GM12878 (cell line): ENCODE data around the gene DFFB. TPM values are rescaled to one million over a fixed set of nuclear protein-coding genes. Genes with fewer than 3 reads are reported as not detected.

ENCODE experiments used
- ATAC-seq: fragments of 200-7000 bp; cut with Tn5 transposase; 3 replicates; pipeline ENCODE4 v1.9.1; 2020; ENCODE audit warnings: mild to moderate bottlenecking, moderate library complexity
- Bru-seq: library from RNA; stranded (reverse); fragments of 400-500 nt; gene quantifications from one replicate; lab custom pipeline; 2021; lab: Mats Ljungman, UMichigan
- BruChase-seq, 2 experiments: library from RNA; stranded (reverse); fragments of 400-500 nt; gene quantifications; one replicate each; lab custom pipeline; 2021; lab: Mats Ljungman, UMichigan
- BruUV-seq: library from RNA; stranded (reverse); fragments of 400-500 nt; replicated peaks from 2 replicates; lab custom pipeline; 2021; lab: Mats Ljungman, UMichigan
- CTCF ChIA-PET: fragments of 300-600 bp; sonication (Branson Sonifier 250); formaldehyde crosslinking; extraction: SDS; loops from one replicate; lab custom pipeline; 2021; ENCODE audit warnings: inconsistent platforms; lab: Yijun Ruan, JAX
- POLR2A ChIA-PET: fragments of 350-600 bp; formaldehyde crosslinking; extraction: SDS; loops from one replicate; lab custom pipeline; 2021; ENCODE audit warnings: inconsistent platforms; lab: Charles Lee
- RAD21 ChIA-PET: fragments of 300-600 bp; sonication (Branson Sonifier 250); formaldehyde crosslinking; loops from one replicate; lab custom pipeline; 2023; ENCODE audit warnings: antibody characterized with exemption; ENCODE audit not compliant: unreplicated experiment; lab: Charles Lee
- SMC1A ChIA-PET: fragments of 300-600 bp; sonication (Branson Sonifier 250); formaldehyde crosslinking; loops from one replicate; lab custom pipeline; 2023; ENCODE audit not compliant: unreplicated experiment, uncharacterized antibody; lab: Charles Lee
- DNase-seq: peaks from one replicate; pipeline ENCODE4 v3.0.0-alpha.2; 2011; ENCODE audit warnings: low read depth, low spot score
- FAIRE-seq: peaks from 3 replicates; lab custom pipeline; 2011; peaks lifted over from hg19 to GRCh38; lab: Jason Lieb, UNC
- H2AFZ ChIP-seq: 2 replicates; pipeline ENCODE4 v1.6.0; 2011; ENCODE audit warnings: low read depth, low read length, control low read depth; ENCODE audit not compliant: control insufficient read depth
- H3K27ac ChIP-seq: 2 replicates; pipeline ENCODE4 v1.5.1; 2011; ENCODE audit warnings: control low read depth; ENCODE audit not compliant: control insufficient read depth, insufficient read depth
- H3K27me3 ChIP-seq, 2 experiments: replicated peaks in 1 of 2; 2 replicates each; pipeline versions ENCODE4 v1.6.0 to v1.6.1; 2011; ENCODE audit warnings: low read length in 1 of 2; ENCODE audit not compliant: control insufficient read depth in 2 of 2, insufficient read depth in 2 of 2
- H3K36me3 ChIP-seq, 2 experiments: 2 replicates each; pipeline ENCODE4 v1.5.1; 2011; ENCODE audit warnings: low read length in 1 of 2; ENCODE audit not compliant: control insufficient read depth in 2 of 2, insufficient read depth in 2 of 2
- H3K4me1 ChIP-seq: 2 replicates; pipeline ENCODE4 v1.6.1; 2011; ENCODE audit warnings: mild to moderate bottlenecking, low read length, moderate library complexity, mixed read lengths; ENCODE audit not compliant: control insufficient read depth, insufficient read depth
- H3K4me2 ChIP-seq: 2 replicates; pipeline ENCODE4 v1.6.0; 2011; ENCODE audit warnings: control low read depth; ENCODE audit not compliant: control insufficient read depth, insufficient read depth
- H3K4me3 ChIP-seq: fragments of 200-600 bp; sonication (generic); 2 replicates; pipeline ENCODE4 v1.5.1; 2016
- H3K79me2 ChIP-seq: 2 replicates; pipeline ENCODE4 v1.6.0; 2011; ENCODE audit warnings: low read length; ENCODE audit not compliant: control insufficient read depth, insufficient read depth
- H3K9ac ChIP-seq: 2 replicates; pipeline ENCODE4 v1.8.0; 2011; ENCODE audit warnings: low read length, control low read depth, mixed read lengths; ENCODE audit not compliant: control insufficient read depth, insufficient read depth
- H3K9me3 ChIP-seq: replicated peaks from 3 replicates; pipeline ENCODE4 v1.5.1; 2011; ENCODE audit warnings: mild to moderate bottlenecking, low read length; ENCODE audit not compliant: control insufficient read depth, insufficient read depth
- H4K20me1 ChIP-seq: 2 replicates; pipeline ENCODE4 v1.6.0; 2011; ENCODE audit not compliant: control insufficient read depth, insufficient read depth
- ASH2L ChIP-seq: fragments of 300-600, 200-600 bp; sonication (generic); IDR thresholded peaks from 2 replicates; pipeline ENCODE4 v1.6.1; 2017; ENCODE audit warnings: low read depth, mild to moderate bottlenecking, borderline replicate concordance
- ATF2 ChIP-seq: IDR thresholded peaks from 2 replicates; pipeline ENCODE4 v1.6.1; 2012; ENCODE audit warnings: low read length, inconsistent platforms
- BCL3 ChIP-seq: IDR thresholded peaks from 2 replicates; pipeline ENCODE4 v1.6.1; 2011; ENCODE audit warnings: borderline replicate concordance, low read depth, mild to moderate bottlenecking, moderate library complexity, low read length; ENCODE audit not compliant: insufficient read depth, poor library complexity, severe bottlenecking
- CHD4 ChIP-seq: fragments of 200-600 bp; sonication (generic); IDR thresholded peaks from 2 replicates; pipeline ENCODE4 v1.6.1; 2016; ENCODE audit warnings: mild to moderate bottlenecking
- JUNB ChIP-seq: IDR thresholded peaks from 2 replicates; pipeline ENCODE4 v1.6.1; 2016; ENCODE audit warnings: antibody characterized with exemption, mild to moderate bottlenecking
- KLF5 ChIP-seq: fragments of 450-650 bp; IDR thresholded peaks from 2 replicates; pipeline ENCODE4 v1.6.1; 2014; ENCODE audit warnings: mild to moderate bottlenecking; ENCODE audit not compliant: partially characterized antibody
- NKRF ChIP-seq: fragments of 450-650 bp; conservative IDR thresholded peaks from 2 replicates; pipeline ENCODE4 v1.6.1; 2017; ENCODE audit warnings: mild to moderate bottlenecking, moderate library complexity
- SREBF1 ChIP-seq: IDR thresholded peaks from 2 replicates; pipeline ENCODE4 v1.6.1; 2012; ENCODE audit warnings: mild to moderate bottlenecking, low read length
- TCF7 ChIP-seq: IDR thresholded peaks from 2 replicates; pipeline ENCODE4 v1.6.1; 2014; ENCODE audit warnings: antibody characterized with exemption, borderline replicate concordance
- USF2 ChIP-seq: IDR thresholded peaks from 2 replicates; pipeline ENCODE4 v1.6.1; 2011; ENCODE audit warnings: low read depth, low read length, improper control_type of control experiment, borderline replicate concordance
- YY1 ChIP-seq: IDR thresholded peaks from 2 replicates; pipeline ENCODE4 v1.6.1; 2011; ENCODE audit warnings: low read depth, mild to moderate bottlenecking, low read length
- WGBS: methylation state at CpG from one replicate; pipeline ENCODE4 v1.1.6; 2016; ENCODE audit warnings: low lambda C conversion rate; ENCODE audit not compliant: insufficient replicate concordance, insufficient coverage; ENCODE audit errors: missing lambda C conversion rate; 5-methylcytosine and 5-hydroxymethylcytosine counted together
- in situ Hi-C: fragments of 300-500 bp; cut with MboI; formaldehyde crosslinking; loops from 9 replicates; pipeline ENCODE4 v1.14.3; 2018; ENCODE audit warnings: mixed read lengths
- intact Hi-C: fragments of 100-400 bp; cut with micrococcal nuclease; formaldehyde crosslinking; loops from one replicate; pipeline ENCODE4 v1.14.2; 2022; ENCODE audit not compliant: unreplicated experiment
- long read RNA-seq, 2 experiments: library from polyadenylated mRNA; unstranded; transcript quantifications; one replicate each; pipeline ENCODE4 v2.0.0, GENCODE V29; 2019 to 2020
- polyA minus RNA-seq, 3 experiments: library from RNA; depleted of rRNA, polyadenylated mRNA; stranded (reverse); fragments of >200 nt; gene quantifications; 2 replicates each; pipeline ENCODE4 v1.2.3, GENCODE V29; 2011
- polyA plus RNA-seq, 11 experiments: library from polyadenylated mRNA; depleted of rRNA in 4 of 11; unstranded in 6 of 11; stranded (reverse) in 5 of 11; fragments of >200 nt; fragmentation: Nextera tagmentation in 4 of 11; fragmentation: Illumina TruSeq in 1 of 11; extraction: Ambion mirVana in 4 of 11; extraction: Trizol in 1 of 11; gene quantifications; 1 replicate in 1 of 11; 2 replicates in 10 of 11; pipeline versions ENCODE4 v1.2.1 to v1.2.3, GENCODE V29; 2011 to 2016; ENCODE audit warnings: inconsistent platforms in 2 of 11, missing spikeins in 2 of 11, low read depth in 1 of 11
- total RNA-seq, 4 experiments: library from RNA; depleted of rRNA in 3 of 4; stranded (reverse); fragments of >200 nt in 3 of 4; fragmentation: Illumina TruSeq in 1 of 4; extraction: Trizol in 1 of 4; gene quantifications; 2 replicates each; pipeline versions ENCODE4 v1.2.1 to v1.2.3, GENCODE V29; 2013 to 2021

The DFFB gene
- 20.3 and 23.2 TPM in 2 replicates for total RNA-seq (2013; cell fraction: nucleolus; rRNA removed)
- total RNA-seq (2014; rRNA removed) (8.5 and 10.0 TPM in 2 replicates), total RNA-seq (2014; rRNA removed; fragmentation: Illumina TruSeq; extraction: Trizol) (5.5 and 6.2 TPM in 2 replicates), total RNA-seq (2021) (7.7 and 8.3 TPM in 2 replicates), polyA plus RNA-seq (2011; rRNA removed) (8.8 and 10.7 TPM in 2 replicates), polyA plus RNA-seq (2014; fragmentation: Illumina TruSeq; extraction: Trizol) (6.8 and 7.4 TPM in 2 replicates), polyA plus RNA-seq (2014; fragmentation: Nextera tagmentation; extraction: Ambion mirVana) (1 to 10 TPM; 2.7 to 3.7 TPM), polyA plus RNA-seq (2014; rRNA removed) (10.7 and 12.0 TPM in 2 replicates), polyA plus RNA-seq (2016; fragmentation: Nextera tagmentation; extraction: Ambion mirVana) (1 to 10 TPM; 3.2 to 5.3 TPM), polyA minus RNA-seq (2011; rRNA and poly(A)+ RNA removed) (2.9 and 5.0 TPM in 2 replicates), Bru-seq, nascent RNA (percentile 55 among the genes with signal in this experiment), BruChase-seq, experiment 1, labeled RNA remaining after a 6-hour chase (percentile 61 among the genes with signal in this experiment), BruChase-seq, experiment 2, labeled RNA remaining after a 2-hour chase (percentile 64 among the genes with signal in this experiment)
- polyA plus RNA-seq (2011; ENCODE audit: low read depth) = 3.0 TPM
- polyA plus RNA-seq (2011; cell fraction: cytosol; rRNA removed) = 8.2 and 9.4 TPM in 2 replicates
- 8.1 and 13.3 TPM in 2 replicates for polyA plus RNA-seq (2011; cell fraction: nucleus; rRNA removed)
- polyA plus RNA-seq (2012) = 4.1 and 6.2 TPM in 2 replicates
- 2.5 and 3.0 TPM in 2 replicates for polyA minus RNA-seq (2011; cell fraction: cytosol; rRNA and poly(A)+ RNA removed)
- polyA minus RNA-seq (2011; cell fraction: nucleus; rRNA and poly(A)+ RNA removed) = 3.9 and 4.4 TPM in 2 replicates
- long read RNA-seq, experiment 1, partial matches to known transcripts = 0 of 5 reads
- long read RNA-seq, experiment 1, other reads (novel, unspliced or antisense) = 1 of 5 reads
- long read RNA-seq, experiment 2, partial matches to known transcripts = 0 of 5 reads
- long read RNA-seq, experiment 2, other reads (novel, unspliced or antisense) = 2 of 5 reads

GRCh38 chr1:3856923-3857790, at the start of gene DFFB, which contains the start of gene CEP104:
Gene DFFB, plus strand, starts transcription at chr1:3857476. Its CDS starts 128 bp downstream, at chr1:3857604.
Gene CEP104, minus strand, starts transcription at chr1:3857211. Its CDS starts 4,804 bp downstream, at chr1:3852407.
- ChIA-PET POLR2A (interaction anchor here (0.6 to 1.7 kb wide), 3 partner anchors 9 to 205 kb away, joined by 3 to 4 read pairs (median 4); partner anchors contain the start of gene TP73), SMC1A (interaction anchor here (0.9 to 2.0 kb wide), 3 partner anchors 36 to 54 kb away, joined by 3 to 7 read pairs (median 3); no protein-coding TSS in a partner anchor), RAD21 (interaction anchor here (1.0 to 1.6 kb wide), 5 partner anchors 36 to 61 kb away, joined by 3 to 5 read pairs (median 3); partner anchors contain the start of genes C1orf174 and LRRC47), CTCF (interaction anchor here (0.7 to 3.2 kb wide), 3 partner anchors 11 to 213 kb away, joined by 3 to 9 read pairs (median 5); partner anchors contain the start of gene C1orf174)
- H4K20me1 ChIP-seq = no peaks in the 10 kb centered on the region
- no TSS peak for BruUV-seq
- no peaks in the 10 kb centered on the region for H3K27me3 ChIP-seq
- H3K4me1 ChIP-seq = peaks cover 3% of the 10 kb centered on the region; the same call in 1 of the 2 replicates
- peak within 1 kb of the TSS; percentile 62 for H3K9ac ChIP-seq
- peaks cover 15% of the 10 kb centered on the region for H3K79me2 ChIP-seq
- FAIRE-seq (peak; percentile 96), DNase-seq (peak; percentile 91), ATAC-seq (peak; percentile 98)
- intact Hi-C loops = loop anchor here (1.0 kb wide), 1 partner anchor 43 kb away; the partner anchor contains the start of gene C1orf174
- H3K27ac ChIP-seq = peak within 1 kb of the TSS; percentile 40
- in situ Hi-C loops = no loop called here
- H3K4me3 ChIP-seq = peak within 1 kb of the TSS; percentile 95
- WGBS = 1% methylated on average over 70 of the region's 73 CpGs
- H3K4me2 ChIP-seq = peak within 1 kb of the TSS; percentile 87
- H3K36me3 ChIP-seq = no peaks in the 10 kb centered on the region
- no peaks in the 10 kb centered on the region for H3K9me3 ChIP-seq
- peak within 1 kb of the TSS; percentile 90 for H2AFZ ChIP-seq
- no peak for TF ChIP-seq KLF5
- TF ChIP-seq CHD4 = no peak
- peak; percentile 76 for TF ChIP-seq YY1
- TF ChIP-seq USF2 = no peak; the same call in 1 of the 2 replicates
- TF ChIP-seq JUNB = no peak
- TF ChIP-seq BCL3 = no peak
- TF ChIP-seq ATF2 = no peak
- peak; percentile 85 for TF ChIP-seq NKRF
- no peak for TF ChIP-seq ASH2L
- peak; percentile 41; the same call in 1 of the 2 replicates for TF ChIP-seq SREBF1
- TF ChIP-seq TCF7 = no peak
